Adrenal gland (tissue), 5 donors: Measurements from ENCODE around the gene PIGH.

Source experiments
- CTCF ChIP-seq, 6 experiments: fragments of 450-650 bp in 4 of 6; fragments of 200-600 bp in 2 of 6; sonication (generic) in 1 of 6; IDR thresholded peaks; 1 replicate in 5 of 6; 2 replicates in 1 of 6; pipeline versions ENCODE4 v1.5.1 to v1.8.0; 2016 to 2021; ENCODE audit warnings: antibody characterized with exemption in 6 of 6, mild to moderate bottlenecking in 2 of 6, moderate library complexity in 1 of 6
- POLR2A ChIP-seq, 2 donors: fragments of 450-650 bp; IDR thresholded peaks; one replicate each; pipeline ENCODE4 v1.6.1; 2017; ENCODE audit warnings: antibody characterized with exemption in 2 of 2, mild to moderate bottlenecking in 2 of 2, moderate library complexity in 1 of 2
- donor health status: DM: no; HTN: no; CAD: no.

GRCh38 chr14:67551123-67551522 lies 48.9 kb downstream of the PIGH start:
- TF ChIP-seq CTCF (IDR thresholded peaks at IDR 0.05) (no peak), POLR2A (IDR thresholded peaks at IDR 0.05) (no peak)
